H1 (cell line): ENCODE data around the gene GDPD5. TPM values are rescaled to one million over a fixed set of nuclear protein-coding genes. Genes with fewer than 3 reads are reported as not detected.

Experiments
- CTCF ChIA-PET: fragments of 300-600 bp; sonication (Branson Sonifier 250); formaldehyde crosslinking; loops from one replicate; lab custom pipeline; 2021; ENCODE audit not compliant: partially characterized antibody; lab: Charles Lee
- POLR2A ChIA-PET: fragments of 300-600 bp; sonication (Branson Sonifier 250); formaldehyde crosslinking; loops from one replicate; lab custom pipeline; 2021; ENCODE audit warnings: inconsistent platforms; ENCODE audit not compliant: partially characterized antibody; lab: Charles Lee
- DNase-seq, 2 experiments: peaks; one replicate each; pipeline versions ENCODE4 v3.0.0 to v3.0.0-alpha.2; 2010 to 2022; ENCODE audit warnings: low spot score in 2 of 2, low read depth in 1 of 2, mixed read lengths in 1 of 2
- FAIRE-seq: peaks from 2 replicates; lab custom pipeline; 2011; peaks lifted over from hg19 to GRCh38; lab: Jason Lieb, UNC
- H2AFZ ChIP-seq: 2 replicates; pipeline ENCODE4 v1.8.1; 2012; ENCODE audit warnings: low read length, inconsistent platforms
- H2AK5ac ChIP-seq: 2 replicates; pipeline ENCODE4 v1.6.1; 2013; ENCODE audit warnings: low read depth, low read length
- H2BK120ac ChIP-seq: replicated peaks from 2 replicates; pipeline ENCODE3; 2013; ENCODE audit warnings: low read depth, low read length, inconsistent platforms
- H2BK12ac ChIP-seq: 2 replicates; pipeline ENCODE4 v1.6.1; 2013; ENCODE audit warnings: low read depth, low read length
- H2BK15ac ChIP-seq: 2 replicates; pipeline ENCODE4 v1.6.1; 2013; ENCODE audit warnings: low read length
- H2BK20ac ChIP-seq: 2 replicates; pipeline ENCODE4 v1.6.1; 2013; ENCODE audit warnings: low read length
- H2BK5ac ChIP-seq: 2 replicates; pipeline ENCODE4 v1.6.1; 2013; ENCODE audit warnings: low read depth, low read length
- H3K14ac ChIP-seq: 2 replicates; pipeline ENCODE4 v1.6.1; 2013; ENCODE audit warnings: inconsistent platforms; ENCODE audit not compliant: insufficient read length
- H3K18ac ChIP-seq: 2 replicates; pipeline ENCODE4 v1.6.1; 2013; ENCODE audit warnings: low read length; ENCODE audit errors: extremely low read depth
- H3K23ac ChIP-seq: 2 replicates; pipeline ENCODE4 v1.6.1; 2013; ENCODE audit warnings: inconsistent platforms; ENCODE audit not compliant: insufficient read length
- H3K23me2 ChIP-seq: 2 replicates; pipeline ENCODE4 v1.6.1; 2013; ENCODE audit warnings: low read depth, low read length
- H3K27ac ChIP-seq: 2 replicates; pipeline ENCODE4 v1.6.1; 2011; ENCODE audit warnings: low read depth, low read length, inconsistent platforms
- H3K27me3 ChIP-seq, 4 experiments: replicated peaks in 1 of 4; 1 replicate in 1 of 4; 2 replicates in 3 of 4; pipeline versions ENCODE4 v1.6.1 to v1.8.1; 2011 to 2013; ENCODE audit warnings: low read length in 3 of 4, mild to moderate bottlenecking in 3 of 4, inconsistent platforms in 2 of 4, mixed read lengths in 2 of 4, moderate library complexity in 1 of 4; ENCODE audit not compliant: control insufficient read depth in 3 of 4, insufficient read depth in 3 of 4; ENCODE audit errors: extremely low read depth in 1 of 4
- H3K36me3 ChIP-seq, 4 experiments: 2 replicates each; pipeline versions ENCODE4 v1.6.1 to v1.8.1; 2011 to 2013; ENCODE audit warnings: mild to moderate bottlenecking in 4 of 4, low read length in 3 of 4, moderate library complexity in 2 of 4, control low read depth in 1 of 4, inconsistent platforms in 1 of 4; ENCODE audit not compliant: insufficient read depth in 4 of 4, control insufficient read depth in 2 of 4
- H3K4ac ChIP-seq: replicated peaks from 2 replicates; pipeline ENCODE3; 2013; ENCODE audit warnings: low read length, low read depth, mixed read lengths, inconsistent platforms; ENCODE audit not compliant: insufficient read length
- H3K4me1 ChIP-seq, 4 experiments: replicated peaks in 1 of 4; 1 replicate in 1 of 4; 2 replicates in 3 of 4; pipeline versions ENCODE4 v1.6.1 to v1.8.1; 2011 to 2013; ENCODE audit warnings: low read length in 3 of 4, inconsistent platforms in 2 of 4, mixed read lengths in 1 of 4; ENCODE audit not compliant: insufficient read depth in 4 of 4, control insufficient read depth in 3 of 4
- H3K4me2 ChIP-seq, 2 experiments: 2 replicates each; pipeline versions ENCODE4 v1.6.1 to v1.8.1; 2011 to 2013; ENCODE audit warnings: low read depth in 2 of 2, low read length in 2 of 2, control low read depth in 1 of 2, inconsistent platforms in 1 of 2, mild to moderate bottlenecking in 1 of 2; ENCODE audit not compliant: insufficient read depth in 1 of 2
- H3K4me3 ChIP-seq, 4 experiments: fragments of 200-600, 300-600 bp in 1 of 4; sonication (generic), shearing (Covaris generic), sonication (Bioruptor Twin) in 1 of 4; 2 replicates each; pipeline versions ENCODE4 v1.5.1 to v1.8.1; 2011 to 2016; ENCODE audit warnings: low read length in 4 of 4, low read depth in 3 of 4, control low read depth in 2 of 4, inconsistent platforms in 2 of 4, mild to moderate bottlenecking in 2 of 4, mixed read lengths in 1 of 4, moderate library complexity in 1 of 4; ENCODE audit not compliant: insufficient read depth in 2 of 4; ENCODE audit errors: extremely low read depth in 1 of 4
- H3K56ac ChIP-seq: replicated peaks from 2 replicates; pipeline ENCODE3; 2013; ENCODE audit warnings: low read depth, mild to moderate bottlenecking, mixed read lengths, low read length, inconsistent platforms; ENCODE audit not compliant: insufficient read length
- H3K79me1 ChIP-seq: 2 replicates; pipeline ENCODE4 v1.6.1; 2013; ENCODE audit warnings: low read depth, low read length, control low read depth
- H3K79me2 ChIP-seq, 2 experiments: 2 replicates each; pipeline versions ENCODE4 v1.6.1 to v1.8.1; 2012 to 2013; ENCODE audit warnings: low read length in 2 of 2, mild to moderate bottlenecking in 2 of 2, inconsistent platforms in 1 of 2; ENCODE audit not compliant: insufficient read depth in 2 of 2, control insufficient read depth in 1 of 2
- H3K9ac ChIP-seq, 4 experiments: replicated peaks in 1 of 4; 1 replicate in 1 of 4; 2 replicates in 3 of 4; pipeline versions ENCODE4 v1.6.1 to v1.8.1; 2011 to 2013; ENCODE audit warnings: low read depth in 3 of 4, low read length in 3 of 4, control low read depth in 2 of 4, mild to moderate bottlenecking in 2 of 4, moderate library complexity in 2 of 4, inconsistent platforms in 1 of 4; ENCODE audit errors: extremely low read depth in 1 of 4
- H3K9me3 ChIP-seq, 2 experiments: 2 replicates each; pipeline versions ENCODE4 v1.6.1 to v1.8.1; 2012 to 2013; ENCODE audit warnings: mild to moderate bottlenecking in 2 of 2, moderate library complexity in 2 of 2, control low read depth in 1 of 2, inconsistent platforms in 1 of 2, low read depth in 1 of 2, low read length in 1 of 2, mixed read lengths in 1 of 2; ENCODE audit not compliant: insufficient read depth in 2 of 2
- H4K20me1 ChIP-seq, 2 experiments: replicated peaks in 1 of 2; 2 replicates each; pipeline versions ENCODE3 to v1.8.1; 2011 to 2013; ENCODE audit warnings: inconsistent platforms in 2 of 2, low read length in 2 of 2, mild to moderate bottlenecking in 1 of 2; ENCODE audit not compliant: insufficient read depth in 2 of 2, control insufficient read depth in 1 of 2
- H4K5ac ChIP-seq: 2 replicates; pipeline ENCODE4 v1.6.1; 2013; ENCODE audit warnings: low read length, low read depth, mixed read lengths, inconsistent platforms; ENCODE audit not compliant: insufficient read length
- H4K8ac ChIP-seq: 2 replicates; pipeline ENCODE4 v1.8.0; 2013; ENCODE audit warnings: mild to moderate bottlenecking, moderate library complexity, low read length, inconsistent platforms; ENCODE audit not compliant: insufficient read depth; ENCODE audit errors: extremely low read depth
- H4K91ac ChIP-seq: replicated peaks from 2 replicates; pipeline ENCODE3; 2013; ENCODE audit warnings: low read length, mixed read lengths, inconsistent platforms; ENCODE audit not compliant: insufficient read length
- CBX5 ChIP-seq: fragments of 300-800, 300-1000 bp; sonication (generic); IDR thresholded peaks from 2 replicates; pipeline ENCODE4 v1.7.1; 2016; ENCODE audit warnings: antibody characterized with exemption, low read length, low read depth
- CTBP2 ChIP-seq: IDR thresholded peaks from 2 replicates; pipeline ENCODE4 v1.7.0; 2011; ENCODE audit warnings: borderline replicate concordance, mild to moderate bottlenecking, moderate library complexity, mixed read lengths, low read length; ENCODE audit not compliant: insufficient read depth, insufficient read length
- EZH2 ChIP-seq: fragments of 200-600 bp; sonication (generic); IDR thresholded peaks from 2 replicates; pipeline ENCODE4 v1.7.1; 2012; ENCODE audit warnings: low read depth, mild to moderate bottlenecking, moderate library complexity, low read length, inconsistent platforms; ENCODE audit not compliant: severe bottlenecking
- GTF2F1 ChIP-seq: IDR thresholded peaks from 2 replicates; pipeline ENCODE4 v1.6.1; 2012; ENCODE audit warnings: low read depth, low read length, improper control_type of control experiment, borderline replicate concordance
- HDAC6 ChIP-seq: IDR thresholded peaks from one replicate; pipeline ENCODE4 v1.7.1; 2012; ENCODE audit warnings: low read depth, mild to moderate bottlenecking, inconsistent platforms, low read length, moderate library complexity
- NANOG ChIP-seq: IDR thresholded peaks from 2 replicates; pipeline ENCODE4 v1.6.1; 2011; ENCODE audit warnings: low read length, low read depth, mild to moderate bottlenecking, inconsistent platforms; ENCODE audit not compliant: insufficient read depth, poor library complexity, severe bottlenecking
- RBBP5 ChIP-seq: IDR thresholded peaks from 2 replicates; pipeline ENCODE4 v1.7.1; 2012; ENCODE audit warnings: low read depth, mild to moderate bottlenecking, inconsistent platforms, low read length, moderate library complexity, borderline replicate concordance
- RFX5 ChIP-seq: IDR thresholded peaks from 2 replicates; pipeline ENCODE4 v1.6.1; 2011; ENCODE audit warnings: low read depth, low read length, improper control_type of control experiment, borderline replicate concordance
- RNF2 ChIP-seq: fragments of 200-900, 300-1000 bp; sonication (generic); IDR thresholded peaks from 2 replicates; pipeline ENCODE4 v1.7.1; 2016; ENCODE audit warnings: borderline replicate concordance, low read depth, mild to moderate bottlenecking, antibody characterized with exemption, low read length; ENCODE audit not compliant: poor library complexity, severe bottlenecking; ENCODE audit errors: missing control alignments
- SUZ12 ChIP-seq: fragments of 200-600 bp; sonication (generic); IDR thresholded peaks from 2 replicates; pipeline ENCODE4 v1.6.1; 2012; ENCODE audit warnings: mild to moderate bottlenecking, inconsistent platforms, low read length, moderate library complexity, mixed read lengths
- TBP ChIP-seq: IDR thresholded peaks from 2 replicates; pipeline ENCODE4 v1.6.1; 2011; ENCODE audit warnings: low read depth, low read length, improper control_type of control experiment
- TEAD4 ChIP-seq: IDR thresholded peaks from 2 replicates; pipeline ENCODE4 v1.6.1; 2012; ENCODE audit warnings: low read depth, low read length, inconsistent platforms, mixed read lengths
- WGBS, 2 experiments: shearing (Covaris generic) in 1 of 2; methylation state at CpG; one replicate each; pipeline versions ENCODE4 v1.1.6 to v1.1.7; 2013 to 2015; ENCODE audit warnings: low lambda C conversion rate in 2 of 2, mixed read lengths in 2 of 2, inconsistent platforms in 1 of 2, low coverage in 1 of 2, missing lambda C conversion rate in 1 of 2; ENCODE audit not compliant: insufficient replicate concordance in 2 of 2, insufficient coverage in 1 of 2, insufficient read length in 1 of 2; ENCODE audit errors: extremely low coverage in 1 of 2, missing lambda C conversion rate in 1 of 2; 5-methylcytosine and 5-hydroxymethylcytosine counted together
- polyA plus RNA-seq, 7 experiments: library from polyadenylated mRNA; depleted of rRNA in 3 of 7; stranded (reverse) in 5 of 7; unstranded in 2 of 7; fragments of >200 nt in 5 of 7; fragments of 200-250 nt in 2 of 7; gene quantifications; 1 replicate in 5 of 7; 2 replicates in 1 of 7; 4 replicates in 1 of 7; pipeline versions ENCODE4 v1.2.1 to v1.2.3, GENCODE V29; 2011 to 2013; ENCODE audit warnings: missing spikeins in 2 of 7, mixed read lengths in 2 of 7
- total RNA-seq: library from RNA; stranded (reverse); fragmentation: NEBNext Ultra II Directional; extraction: Animal tissue kit (Norgen Biotek cat#: 25700); gene quantifications from 2 replicates; pipeline ENCODE4 v1.2.1, GENCODE V29; 2021
- TF ChIP-seq, protein P1 (sequence below): IDR thresholded peaks from 2 replicates; pipeline ENCODE4 v1.6.1; 2012; ENCODE audit warnings: inconsistent platforms

GDPD5 gene
- total and polyA plus RNA-seq, 2 of the 8 experiments (the other 6 are each of a cell fraction or from before 2014, with no cell fraction given) = 7.8 to 8.6 TPM

DNA sequence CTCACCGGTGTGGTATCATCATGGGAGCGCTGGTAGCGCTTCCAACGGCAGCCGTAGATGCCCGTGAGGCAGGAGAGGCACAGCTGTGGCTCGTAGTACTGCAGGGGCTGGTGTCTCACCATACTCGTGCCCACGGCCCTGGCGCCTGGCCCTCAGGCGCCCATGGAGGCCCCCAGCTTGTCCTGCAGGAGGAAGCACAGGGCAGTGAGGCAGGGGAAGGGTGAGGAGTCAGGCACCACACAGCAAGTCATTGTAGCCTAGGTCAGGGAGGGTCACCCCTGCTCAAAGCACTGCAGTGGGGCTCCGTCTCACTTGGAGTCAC, 48.2 kb downstream of the GDPD5 start:
- ChIA-PET CTCF (interaction anchor here (1.4 to 31.5 kb wide), 10 partner anchors 8 to 76 kb away, joined by 3 to 603 read pairs (median 8); partner anchors contain the start of gene GDPD5), POLR2A (interaction anchor here (1.2 to 3.7 kb wide), 7 partner anchors 9 to 88 kb away, joined by 3 to 21 read pairs (median 5); partner anchors contain the start of gene SERPINH1)
- H3K23ac ChIP-seq = no peak overlapping the region
- no peak overlapping the region for H2BK15ac ChIP-seq
- FAIRE-seq (no peak), DNase-seq (no peak)
- TF ChIP-seq RNF2 (no peak), NANOG (no peak), RFX5 (no peak), GTF2F1 (no peak), EZH2 (no peak), TBP (no peak), CBX5 (no peak), CTBP2 (no peak), HDAC6 (no peak), SUZ12 (no peak), RBBP5 (no peak), TEAD4 (no peak)
- TF ChIP-seq, protein P1, sequence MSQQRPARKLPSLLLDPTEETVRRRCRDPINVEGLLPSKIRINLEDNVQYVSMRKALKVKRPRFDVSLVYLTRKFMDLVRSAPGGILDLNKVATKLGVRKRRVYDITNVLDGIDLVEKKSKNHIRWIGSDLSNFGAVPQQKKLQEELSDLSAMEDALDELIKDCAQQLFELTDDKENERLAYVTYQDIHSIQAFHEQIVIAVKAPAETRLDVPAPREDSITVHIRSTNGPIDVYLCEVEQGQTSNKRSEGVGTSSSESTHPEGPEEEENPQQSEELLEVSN = no peak
- H3K36me3 ChIP-seq = no peaks in the 10 kb centered on the region
- no peak overlapping the region for H2AK5ac ChIP-seq
- 91% methylated on average over 12 of the region's 12 CpGs; no CpG with 5 or more reads in 1 of the 2 experiments for WGBS, 2 experiments
- no peaks in the 10 kb centered on the region for H3K23me2 ChIP-seq
- H3K56ac ChIP-seq = no peak overlapping the region
- peaks cover 3 to 8% (median 4%) of the 10 kb centered on the region in 4 experiments; a peak in 5 of 7 replicates for H3K4me1 ChIP-seq
- no peak overlapping the region for H2BK12ac ChIP-seq
- H3K4me2 ChIP-seq = no peak overlapping the region
- H2BK20ac ChIP-seq = no peak overlapping the region
- no peaks in the 10 kb centered on the region for H4K20me1 ChIP-seq
- H3K4ac ChIP-seq = no peak overlapping the region
- no peaks in the 10 kb centered on the region for H3K27me3 ChIP-seq
- H3K14ac ChIP-seq = no peak overlapping the region
- H4K5ac ChIP-seq = no peak overlapping the region
- no peak overlapping the region for H2AFZ ChIP-seq
- H3K9ac ChIP-seq = no peak overlapping the region
- H3K9me3 ChIP-seq = no peaks in the 10 kb centered on the region
- H4K8ac ChIP-seq = no peak overlapping the region
- H2BK5ac ChIP-seq = no peak overlapping the region; the same call in 1 of the 2 replicates
- no peaks in the 10 kb centered on the region; the same call in 1 of the 2 replicates for H3K79me1 ChIP-seq
- no peaks in the 10 kb centered on the region for H3K79me2 ChIP-seq
- no peak overlapping the region for H3K27ac ChIP-seq
- H2BK120ac ChIP-seq = no peak overlapping the region
- H4K91ac ChIP-seq = no peak overlapping the region
- no peak overlapping the region for H3K18ac ChIP-seq
- H3K4me3 ChIP-seq = no peak overlapping the region
